ENCODE results near the gene UNKL.

- TF ChIP-seq CTCF (IDR thresholded peaks at IDR 0.05): no peak
- no peak for TF ChIP-seq EZH2phosphoT487 (IDR thresholded peaks at IDR 0.05)
- TF ChIP-seq EZH2 (IDR thresholded peaks at IDR 0.05): no peak
Measured at GRCh38 chr16:1323296-1324239, 90.9 kb downstream of the UNKL start.

Measured in neural progenitor cell (in vitro differentiated cells).